ENCODE measurements around the gene ZNF618. TPM values are rescaled to one million over a fixed set of nuclear protein-coding genes. Genes with fewer than 3 reads are reported as not detected.

The ZNF618 gene
- total RNA-seq, 1 experiment from 2014 or later, result 22.0 TPM

GRCh38 chr9:113963696-113964494 lies 87.8 kb downstream of the ZNF618 start (continued):
- TF ChIP-seq STAT6 (CRISPR knock-in tag; conservative IDR thresholded peaks at IDR 0.05; ENCODE audit: low read depth) (no peak), ELF4 (CRISPR knock-in tag; IDR thresholded peaks at IDR 0.05; ENCODE audit: low read depth) (no peak)

- ChIA-PET POLR2A (no interaction called here), CTCF (interaction anchor here (0.6 to 1.2 kb wide), 4 partner anchors 55 to 227 kb away, joined by 3 to 4 read pairs (median 3); no protein-coding TSS in a partner anchor)
- H3K36me3 Mint-ChIP-seq, result peaks cover 7% of the 10 kb centered on the region
- H3K27me3 Mint-ChIP-seq (ENCODE audit: low read depth), result no peaks in the 10 kb centered on the region
- no peak overlapping the region for H3K27ac Mint-ChIP-seq
- H3K9me3 Mint-ChIP-seq, result peaks cover 6% of the 10 kb centered on the region
- H3K4me3 Mint-ChIP-seq, result no peak overlapping the region
- no peak for ATAC-seq
- DNase-seq (ENCODE audit: low spot score), result no peak
- peaks cover 18% of the 10 kb centered on the region for H3K4me1 Mint-ChIP-seq
- TF ChIP-seq ZNF532 (CRISPR knock-in tag; IDR thresholded peaks at IDR 0.05; ENCODE audit: borderline replicate concordance) (no peak), ERG (CRISPR knock-in tag; IDR thresholded peaks at IDR 0.05) (no peak), GABPB1 (CRISPR knock-in tag; IDR thresholded peaks at IDR 0.05) (no peak), TP53 (CRISPR knock-in tag; IDR thresholded peaks at IDR 0.05) (no peak), NFE2L1 (CRISPR knock-in tag; IDR thresholded peaks at IDR 0.05) (no peak), NFYB (CRISPR knock-in tag; conservative IDR thresholded peaks at IDR 0.05; ENCODE audit: low read depth) (no peak), MLX (CRISPR knock-in tag; IDR thresholded peaks at IDR 0.05) (no peak), ATF1 (CRISPR knock-in tag; IDR thresholded peaks at IDR 0.05) (no peak), TEAD4 (CRISPR knock-in tag; IDR thresholded peaks at IDR 0.05) (no peak)
Observed at GRCh38 chr9:113964495-113965170, 88.5 kb downstream of the ZNF618 start.

GRCh38 chr9:113966394-113966793 lies 90.3 kb downstream of the ZNF618 start:
- Mint-ChIP-seq H3K9me3 (peaks cover 6% of the 10 kb centered on the region), H3K36me3 (peaks cover 21% of the 10 kb centered on the region), H3K27me3 (ENCODE audit: low read depth) (no peaks in the 10 kb centered on the region), H3K4me1 (peaks cover 14% of the 10 kb centered on the region), H3K4me3 (no peak overlapping the region), H3K27ac (no peak overlapping the region)
- no peak for ATAC-seq
- no peak for DNase-seq (ENCODE audit: low spot score)
- CTCF ChIA-PET, result interaction anchor here (0.9 to 1.0 kb wide), 4 partner anchors 14 to 284 kb away, joined by 3 to 4 read pairs (median 3); no protein-coding TSS in a partner anchor
- POLR2A ChIA-PET, result no interaction called here
- TF ChIP-seq ZNF263 (CRISPR knock-in tag; IDR thresholded peaks at IDR 0.05; ENCODE audit: low read depth) (no peak), FOXP4 (CRISPR knock-in tag; IDR thresholded peaks at IDR 0.05) (no peak), ZNF512 (CRISPR knock-in tag; IDR thresholded peaks at IDR 0.05; ENCODE audit: borderline replicate concordance) (no peak), ETV6 (CRISPR knock-in tag; IDR thresholded peaks at IDR 0.05) (no peak), ATF6 (CRISPR knock-in tag; IDR thresholded peaks at IDR 0.05) (no peak)
